Esophagus mucosa (tissue), 1 donor: ENCODE results near the gene TRAF7. TPM values are rescaled to one million over a fixed set of nuclear protein-coding genes. Genes with fewer than 3 reads are reported as not detected.
"Not testable (repeated sequence)": the region's sequence is repeated elsewhere in the genome, so short reads cannot be mapped to it uniquely, and the experiment has no call there.

ENCODE experiments used
- ATAC-seq: fragments of 200-7000 bp; cut with Tn5 transposase; one replicate; pipeline ENCODE4 v1.9.1; 2020
- total RNA-seq: library from RNA; stranded (reverse); gene quantifications from one replicate; pipeline ENCODE4 v1.2.4, GENCODE V29; 2023
- donor health status: DM: yes; HTN: yes; CAD: no.

TRAF7 gene
- 96.6 TPM for total RNA-seq

DNA sequence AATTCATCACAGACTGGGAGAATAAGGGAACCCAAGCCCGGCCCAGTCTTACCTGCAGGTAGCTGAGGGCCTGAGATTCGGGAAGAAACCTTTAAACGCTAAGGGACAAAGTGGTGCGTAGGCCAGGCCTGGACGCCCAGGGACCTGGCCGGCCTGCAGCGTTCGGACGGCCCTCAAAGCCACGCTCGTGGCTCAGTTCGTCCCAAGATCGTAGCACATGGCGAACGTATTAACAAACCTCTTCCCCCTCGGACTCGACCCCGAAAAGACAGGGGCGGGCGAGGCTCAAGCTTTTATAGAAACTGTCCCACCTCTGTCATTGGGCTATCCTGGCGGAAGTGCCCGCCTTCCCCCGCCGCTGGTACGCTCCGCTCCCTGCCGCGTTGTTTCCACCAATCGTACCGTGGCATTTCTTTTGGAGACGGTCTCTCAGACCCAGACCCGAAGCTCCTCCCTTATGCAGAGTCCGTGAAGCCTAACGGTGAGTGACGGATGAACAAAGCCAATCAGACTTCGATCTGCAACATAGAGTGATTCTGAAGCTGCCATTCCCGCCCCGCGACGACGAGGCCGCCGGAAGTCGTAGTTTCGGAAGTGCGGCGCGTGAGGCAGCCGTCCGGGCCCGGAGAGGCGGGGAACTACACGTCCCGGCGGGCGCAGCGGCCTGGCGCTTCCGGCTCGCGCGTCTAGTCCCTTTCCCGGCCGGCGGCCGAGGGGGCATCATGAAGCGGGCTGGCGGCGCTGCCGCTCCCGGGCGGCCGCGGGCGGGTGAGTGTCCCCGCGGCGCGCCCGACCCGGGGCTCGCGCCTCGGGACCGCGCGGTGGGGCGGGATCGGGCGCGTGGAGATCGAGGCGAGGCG is at the start of gene TRAF7:
Gene TRAF7, plus strand, starts transcription at position 692 of the 860 bp plus-strand sequence. CDS start 8,139 bp downstream, outside the sequence.
- peak; percentile 81 for ATAC-seq

DNA sequence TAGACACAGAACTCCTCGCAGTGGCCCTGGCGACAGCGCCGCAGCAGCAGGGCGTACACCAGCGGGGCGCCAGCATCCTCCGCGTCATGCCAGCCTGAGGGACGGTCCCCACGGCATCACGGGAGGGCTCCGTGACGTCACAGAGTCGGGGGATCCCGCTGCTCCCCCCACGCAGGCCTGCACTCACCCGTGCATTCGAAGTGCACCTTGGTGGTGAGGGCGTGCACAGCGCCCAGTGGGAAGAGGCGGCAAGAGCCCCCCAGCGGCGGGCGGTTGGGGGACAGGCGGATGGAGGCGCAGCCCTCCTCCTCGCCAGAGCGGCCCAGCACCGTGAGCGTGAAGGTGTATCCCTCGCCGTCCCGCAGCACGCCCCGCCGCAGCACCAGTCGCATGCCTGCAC is 49.4 kb upstream of the TRAF7 start:
- ATAC-seq, result not testable (repeated sequence)

DNA sequence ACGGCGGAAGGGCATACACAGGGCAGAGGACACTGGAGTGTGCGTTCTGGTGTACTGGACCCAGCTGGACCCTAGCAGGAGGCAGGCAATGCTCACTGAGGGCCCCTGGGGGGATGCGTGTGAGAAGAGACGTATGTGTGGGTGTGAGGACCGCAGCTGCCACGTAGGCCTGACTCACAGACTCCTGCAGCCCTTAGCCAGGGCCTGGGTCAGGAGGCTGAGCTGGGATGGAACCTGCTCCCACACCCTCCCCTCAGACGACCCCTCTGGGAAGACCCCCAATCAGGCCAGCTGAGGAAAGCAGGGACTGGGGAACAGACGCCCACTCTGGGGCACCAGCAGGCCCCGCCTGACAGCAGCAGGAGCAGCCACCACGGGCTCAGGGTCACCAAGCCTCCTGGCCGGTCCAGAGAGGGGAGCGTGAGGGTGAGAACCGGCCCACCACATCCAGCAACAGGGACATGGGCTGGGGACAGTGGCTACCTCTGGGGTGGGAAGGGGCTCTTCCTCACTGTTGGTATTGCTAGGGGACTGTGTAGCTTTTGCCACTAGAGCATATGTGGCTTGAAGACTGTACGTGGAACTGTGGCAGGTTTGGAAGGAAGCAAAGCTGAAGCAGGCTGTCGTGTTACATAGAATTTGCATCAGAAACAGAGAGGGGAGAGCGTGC is 48.3 kb upstream of the TRAF7 start:
- peak; percentile 6 for ATAC-seq

DNA sequence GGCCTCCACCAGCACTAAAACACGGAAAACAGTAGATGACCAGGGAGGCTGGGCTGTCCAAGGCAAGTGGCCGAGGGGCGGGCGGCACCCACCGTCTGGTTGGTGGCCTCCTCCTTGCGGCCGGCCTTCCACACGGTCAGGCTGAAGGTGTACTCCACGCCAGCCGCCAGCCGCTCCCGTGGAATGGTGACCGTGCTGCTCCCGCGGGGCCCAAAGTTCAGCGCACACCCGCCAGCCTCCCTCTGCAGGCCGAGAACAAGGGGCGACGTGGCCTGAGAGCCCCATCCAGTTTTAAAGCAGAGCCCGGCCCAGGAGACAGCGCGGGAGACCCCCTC is 47.8 kb upstream of the TRAF7 start:
- ATAC-seq, result peak; percentile 4

DNA sequence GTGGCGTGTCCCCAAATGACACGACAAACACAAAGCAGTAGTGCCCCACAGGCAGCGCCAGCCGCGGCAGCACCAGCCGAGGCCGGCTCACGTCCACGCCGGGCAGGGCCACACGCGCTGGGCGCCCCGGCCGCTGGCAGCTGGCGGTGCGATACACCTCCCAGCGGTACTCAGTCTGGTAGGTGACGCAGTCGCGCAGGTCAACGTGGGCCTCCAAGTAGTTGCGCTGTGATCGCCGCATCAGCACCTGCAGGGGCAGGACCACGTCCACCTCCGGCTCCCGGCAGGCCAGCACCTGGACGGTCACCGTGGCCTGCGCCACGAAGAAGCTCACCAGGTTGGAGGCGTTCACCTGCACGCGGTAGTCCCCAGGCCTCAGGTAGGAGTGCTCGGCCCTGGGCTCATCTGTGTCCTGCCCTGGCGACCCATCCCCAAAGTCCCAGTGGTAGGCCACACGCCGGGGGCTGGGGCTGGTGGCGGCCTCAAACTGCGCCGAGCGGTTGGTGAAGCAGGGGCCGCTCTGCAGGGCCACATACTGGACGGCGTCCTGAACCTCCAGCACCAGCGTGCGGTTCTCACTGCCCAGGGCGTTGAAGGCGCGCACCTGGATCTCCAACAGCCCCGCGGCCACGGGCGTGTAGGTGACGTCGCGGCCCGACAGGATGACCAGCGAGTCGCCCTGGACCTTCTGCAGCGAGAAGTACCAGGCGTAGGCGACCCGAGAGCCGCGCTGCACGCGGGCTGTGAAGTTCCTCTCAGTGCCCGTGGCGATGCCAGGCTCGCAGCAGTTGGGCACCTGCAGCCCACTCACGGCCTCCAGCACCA is 46.9 kb upstream of the TRAF7 start:
- peak; percentile 13 for ATAC-seq

DNA sequence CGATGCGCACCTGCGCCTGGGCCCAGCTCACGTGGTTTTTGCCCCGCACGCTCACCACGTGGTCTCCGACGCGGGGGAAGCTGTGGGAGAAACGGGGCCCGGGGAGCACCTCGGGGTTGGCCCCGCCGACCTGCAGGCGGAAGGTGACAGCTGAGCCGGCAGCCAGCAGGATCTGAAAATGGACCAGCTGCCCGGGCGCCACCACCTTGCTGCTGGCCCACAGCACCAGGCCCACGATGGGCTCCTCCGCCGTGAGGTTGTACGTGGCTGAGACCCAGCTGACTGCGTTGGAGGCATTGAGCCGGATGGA is 46.4 kb upstream of the TRAF7 start:
- ATAC-seq, result not testable (repeated sequence)

DNA sequence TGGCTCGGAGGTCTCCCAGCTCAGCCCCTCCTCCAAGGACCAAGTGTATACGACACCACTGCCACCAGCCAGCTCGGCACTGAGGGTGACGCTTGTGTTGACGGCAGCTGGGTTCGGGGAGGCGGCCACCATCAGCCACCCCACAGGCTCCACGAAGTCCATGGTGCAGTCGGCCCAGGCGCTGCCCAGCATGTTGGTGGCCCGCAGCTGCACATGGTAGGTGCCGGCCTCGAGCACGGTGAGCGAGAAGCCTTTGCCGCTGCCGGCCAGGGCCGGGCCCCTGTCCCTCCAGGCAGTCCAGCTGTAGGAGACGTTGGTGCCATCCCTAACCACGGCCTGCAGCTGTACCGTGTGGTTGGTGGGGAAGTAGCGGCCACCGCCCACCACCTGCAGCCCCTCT is 45.7 kb upstream of the TRAF7 start:
- peak; percentile 32 for ATAC-seq

DNA sequence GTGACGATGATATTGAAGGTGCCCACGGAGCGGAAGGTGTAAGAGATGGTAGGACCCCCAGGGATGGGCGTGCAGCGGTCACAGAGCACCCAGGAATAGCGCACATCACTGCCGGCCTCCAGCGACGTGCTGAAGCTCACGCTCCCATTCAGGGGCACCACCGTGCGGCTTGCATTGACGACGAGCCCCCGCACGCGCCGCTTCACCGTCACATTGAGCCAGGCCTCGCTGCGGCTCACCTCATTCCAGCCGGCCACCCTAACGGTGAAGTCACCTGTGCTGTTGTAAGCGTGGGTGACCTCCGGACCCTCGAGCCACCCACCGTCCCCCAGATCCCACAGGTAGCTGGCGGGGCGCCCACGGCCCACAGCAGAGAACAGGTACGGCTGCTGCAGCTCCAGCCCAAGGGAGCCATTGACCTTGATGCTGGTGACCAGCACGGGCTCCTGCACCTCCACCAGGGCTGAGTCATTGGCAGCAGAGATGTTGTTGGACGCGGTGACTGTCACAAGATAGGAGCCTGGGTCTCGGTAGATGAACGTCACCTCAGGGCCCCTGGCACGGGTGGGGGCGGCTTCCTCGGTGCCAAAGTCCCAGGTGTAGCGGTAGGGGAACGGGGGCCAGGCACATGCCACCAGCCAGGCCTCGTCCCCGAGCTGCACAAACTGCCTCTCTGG is 45.1 kb upstream of the TRAF7 start:
- ATAC-seq, result peak; percentile 18

DNA sequence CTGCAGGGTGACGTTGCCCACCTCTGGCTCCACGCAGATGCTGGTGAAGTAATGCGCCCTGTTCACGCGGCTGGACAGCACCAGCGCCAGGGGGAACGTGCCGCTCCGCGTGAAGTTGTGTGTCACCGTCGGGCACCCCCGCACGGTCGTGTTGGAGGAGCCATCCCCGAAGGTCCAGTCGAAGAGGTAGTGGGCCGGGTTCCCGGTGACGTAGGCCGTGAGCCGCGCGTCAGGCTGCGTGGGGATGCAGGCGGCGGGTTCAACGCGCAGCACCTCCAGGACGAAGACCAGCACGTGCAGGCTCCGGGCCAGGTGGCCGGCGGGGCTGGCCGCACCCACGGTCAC is 44.6 kb upstream of the TRAF7 start:
- peak; percentile 14 for ATAC-seq

DNA sequence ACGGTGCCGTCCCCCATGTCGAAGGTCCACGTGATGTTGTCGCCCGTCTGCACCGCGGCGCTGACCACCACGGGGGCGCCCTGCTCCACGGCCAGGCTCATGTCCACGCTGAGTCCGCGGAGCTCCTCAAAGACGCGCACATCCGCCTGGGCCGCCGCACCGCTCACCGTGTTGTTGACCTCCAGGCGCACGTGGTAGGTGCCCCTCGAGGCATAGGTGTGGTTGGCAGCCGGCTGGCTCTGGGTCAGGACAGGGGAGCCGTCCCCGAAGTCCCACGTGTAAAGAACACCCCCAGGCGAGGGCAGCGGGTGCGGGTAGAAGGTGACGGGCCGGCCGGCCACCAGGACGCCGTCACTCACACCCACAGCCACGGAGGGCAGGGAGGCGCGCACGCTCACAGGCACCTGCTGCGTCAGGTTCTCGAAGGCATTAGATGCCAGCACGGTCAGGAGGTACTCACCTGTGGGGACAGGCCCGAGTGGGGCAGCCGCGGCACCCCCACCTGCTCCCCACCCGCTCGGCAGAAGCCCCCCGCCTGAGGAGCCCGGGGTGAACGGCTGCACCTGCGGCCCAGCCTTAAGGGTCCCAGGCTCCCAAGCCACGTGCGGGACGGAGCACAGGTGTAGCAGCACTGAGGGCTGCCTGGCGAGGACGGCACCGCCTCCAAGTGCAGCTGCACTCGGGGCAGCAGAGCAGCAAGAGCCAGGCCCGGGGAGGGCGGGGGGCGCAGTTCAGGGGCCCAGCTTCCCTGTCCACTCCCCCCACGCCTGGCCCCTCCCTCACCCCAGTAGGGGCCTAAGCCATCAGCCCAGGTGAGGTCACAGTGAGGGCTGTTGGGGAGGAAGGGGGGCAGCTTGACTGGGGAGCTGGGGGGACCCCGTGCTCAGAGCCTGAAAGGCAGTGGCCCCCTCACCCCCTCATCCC is 43.9 kb upstream of the TRAF7 start:
- peak; percentile 20 for ATAC-seq

DNA sequence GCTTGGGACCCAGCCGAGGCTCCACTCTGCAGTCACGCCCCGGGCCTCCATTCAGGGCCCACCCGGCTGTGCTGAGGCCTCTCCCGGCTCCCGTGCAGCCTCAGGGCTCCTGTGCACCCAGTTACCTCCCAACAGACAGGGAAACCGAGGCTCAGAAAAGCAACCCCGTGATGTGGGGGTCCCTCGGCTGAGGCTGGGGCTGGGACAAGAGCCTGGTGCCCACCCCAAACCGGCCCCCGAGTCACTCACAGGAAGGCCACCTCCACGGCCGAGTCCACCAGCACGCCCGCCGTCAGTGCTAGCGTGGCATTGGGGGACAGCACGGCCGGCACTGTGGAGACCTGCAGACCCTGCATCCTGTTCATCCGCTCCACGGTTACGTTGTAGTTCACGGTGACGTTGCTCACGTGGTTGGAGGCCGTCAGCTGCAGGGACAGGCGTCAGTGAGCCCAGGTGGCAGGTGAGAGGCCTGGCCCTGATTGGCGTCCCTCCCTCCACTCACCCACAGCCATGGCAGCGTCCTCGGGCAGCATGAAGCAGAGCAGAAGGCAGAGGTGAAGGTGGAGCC is 43.0 kb upstream of the TRAF7 start:
- not testable (repeated sequence) for ATAC-seq

DNA sequence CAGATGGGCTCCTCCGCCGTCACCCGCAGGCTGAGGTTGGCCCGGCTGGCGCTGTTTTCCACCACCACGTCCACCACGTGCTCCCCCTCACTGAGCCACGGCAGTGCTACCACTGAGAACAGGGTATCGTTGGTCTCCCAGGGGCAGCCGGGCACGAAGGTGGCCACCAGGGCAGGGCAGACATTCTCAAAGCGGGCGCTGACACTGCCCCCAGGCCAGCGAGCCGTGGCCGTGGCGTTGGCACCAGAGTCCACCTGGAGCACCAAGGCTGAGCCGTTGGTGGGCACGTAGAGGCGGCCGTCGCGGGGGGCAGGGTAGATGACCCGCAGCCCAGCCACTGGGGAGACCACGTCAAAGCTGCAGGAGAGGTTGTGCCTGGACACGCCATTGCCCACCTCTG is 41.4 kb upstream of the TRAF7 start:
- not testable (repeated sequence) for ATAC-seq

DNA sequence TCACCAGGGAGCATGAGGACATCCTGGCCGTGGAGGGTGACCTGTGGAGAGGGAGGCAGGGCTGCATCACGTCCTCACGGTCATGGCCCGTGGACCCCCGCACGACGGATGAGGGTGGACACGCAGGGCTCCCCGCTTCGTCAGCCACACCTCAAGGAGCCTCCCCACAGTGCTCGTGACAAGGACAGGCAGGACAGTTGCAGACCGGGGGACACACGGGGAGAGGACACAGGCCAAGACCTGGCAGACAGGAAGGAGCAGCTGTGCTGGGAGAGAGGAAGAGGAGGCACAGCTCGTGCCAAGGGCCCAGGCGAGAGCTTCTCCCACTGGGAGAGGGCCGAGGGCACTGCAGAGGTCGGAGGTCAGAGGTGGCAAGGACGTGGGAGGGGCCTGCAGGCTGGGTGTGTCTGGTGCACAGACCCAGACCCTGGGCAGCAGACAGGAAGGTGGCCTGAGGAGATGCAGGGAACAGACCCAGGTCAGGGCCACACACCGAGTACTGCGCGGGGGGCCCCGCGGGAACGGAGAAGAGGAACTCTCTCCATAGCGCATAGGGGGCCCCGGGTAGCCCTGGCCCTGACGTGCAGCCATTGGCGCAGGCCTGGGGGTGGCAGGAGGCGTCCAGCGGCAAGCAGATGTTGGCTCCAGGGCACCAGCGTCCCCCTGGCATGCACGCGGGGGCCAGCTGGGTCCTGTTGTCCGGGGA is 40.5 kb upstream of the TRAF7 start:
- ATAC-seq, result not testable (repeated sequence)

DNA sequence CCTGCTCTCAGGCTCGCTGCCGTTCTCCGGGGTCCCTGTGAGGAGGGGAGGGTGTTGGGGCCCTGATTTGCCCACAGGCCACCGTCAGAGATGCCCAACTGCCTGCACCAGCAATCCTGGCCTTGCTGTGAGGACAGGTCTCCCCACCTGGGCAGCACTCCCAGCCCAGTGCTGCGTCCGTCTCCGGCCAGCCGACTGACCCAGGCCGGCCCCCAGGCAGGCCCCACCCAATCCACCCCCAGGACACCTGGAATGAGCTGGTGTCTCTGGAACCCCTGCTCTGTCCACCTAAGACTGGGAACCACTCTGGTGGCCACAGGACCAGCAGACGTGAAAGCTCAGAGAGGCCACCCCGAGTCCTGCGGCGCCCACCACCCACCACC is 40.0 kb upstream of the TRAF7 start:
- no peak for ATAC-seq

DNA sequence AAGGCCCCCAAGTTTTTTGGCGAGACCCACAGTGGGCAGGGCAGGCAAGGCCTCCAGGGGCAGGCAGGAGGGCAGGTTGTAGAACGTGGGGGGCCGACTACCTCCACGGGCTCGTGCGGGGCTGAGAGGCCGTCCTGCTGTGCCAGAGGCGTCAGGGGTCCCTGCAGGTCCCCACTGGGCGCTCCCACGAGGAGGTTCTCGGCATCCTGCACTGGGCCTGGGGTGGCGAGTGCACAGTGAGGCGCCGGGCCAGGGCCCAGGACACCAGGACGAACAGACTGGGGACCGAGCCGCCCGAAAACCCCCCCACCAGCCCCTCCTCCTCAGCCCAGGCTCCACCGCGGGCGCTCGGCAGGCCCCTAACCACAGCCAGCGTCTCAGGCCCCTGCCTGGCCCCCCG is 39.2 kb upstream of the TRAF7 start:
- not testable (repeated sequence) for ATAC-seq

DNA sequence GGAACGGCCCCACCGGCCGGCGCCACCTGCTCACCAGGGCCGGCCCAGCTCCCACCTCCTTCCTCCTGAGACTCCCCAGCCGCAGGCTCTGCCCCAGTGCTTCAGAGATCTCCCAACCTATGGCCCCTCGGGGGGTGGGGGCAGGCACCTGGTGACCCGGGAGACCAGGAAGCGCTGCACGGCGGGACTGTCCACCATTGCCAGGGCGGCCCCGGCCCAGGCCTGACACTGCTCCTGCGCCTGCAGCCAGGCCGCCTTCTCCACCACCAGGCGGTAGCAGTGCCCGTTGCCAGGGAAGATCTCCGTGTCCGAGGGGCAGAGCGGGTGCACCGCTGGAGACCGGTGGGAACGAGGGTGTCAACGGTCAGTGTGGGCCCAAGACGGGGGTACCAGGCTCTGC is 38.2 kb upstream of the TRAF7 start:
- ATAC-seq, result not testable (repeated sequence)

DNA sequence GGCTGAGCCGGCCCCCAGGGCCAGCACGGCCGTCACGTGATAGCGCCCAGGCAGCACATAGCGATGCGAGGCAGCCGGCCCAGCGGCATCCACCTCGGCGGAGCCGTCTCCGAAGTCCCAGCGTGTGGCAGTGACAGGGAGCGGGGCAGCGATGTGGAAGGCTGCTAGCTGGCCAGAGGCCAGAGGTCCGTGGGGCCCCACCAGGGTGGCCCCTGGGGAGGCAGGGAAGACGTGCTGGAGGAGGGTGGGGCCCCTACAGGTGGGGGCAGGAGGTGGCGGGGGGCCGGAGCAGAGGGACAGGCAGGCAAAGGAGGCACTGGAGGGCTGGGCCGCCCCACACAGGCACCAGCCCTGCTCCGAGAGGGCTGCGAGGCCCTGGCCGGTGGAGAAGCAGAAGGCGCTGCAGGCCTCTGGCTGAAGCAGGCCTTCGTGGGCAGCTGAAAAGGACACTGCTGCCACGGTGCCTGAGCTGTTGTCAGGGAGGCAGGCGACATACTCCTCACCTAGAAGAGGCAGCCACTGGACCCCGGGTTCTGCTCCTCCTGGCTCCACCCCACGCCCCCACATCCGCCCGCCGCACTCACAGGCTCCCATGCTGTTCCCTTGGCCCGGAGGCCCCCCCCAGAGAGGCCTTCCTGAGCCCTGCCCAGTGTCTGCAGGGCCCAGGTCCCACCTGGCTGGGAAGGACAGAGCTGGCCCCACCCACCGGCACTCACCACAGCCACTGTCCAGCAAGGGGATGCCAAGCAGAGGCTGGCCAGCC is 37.4 kb upstream of the TRAF7 start:
- not testable (repeated sequence) for ATAC-seq

DNA sequence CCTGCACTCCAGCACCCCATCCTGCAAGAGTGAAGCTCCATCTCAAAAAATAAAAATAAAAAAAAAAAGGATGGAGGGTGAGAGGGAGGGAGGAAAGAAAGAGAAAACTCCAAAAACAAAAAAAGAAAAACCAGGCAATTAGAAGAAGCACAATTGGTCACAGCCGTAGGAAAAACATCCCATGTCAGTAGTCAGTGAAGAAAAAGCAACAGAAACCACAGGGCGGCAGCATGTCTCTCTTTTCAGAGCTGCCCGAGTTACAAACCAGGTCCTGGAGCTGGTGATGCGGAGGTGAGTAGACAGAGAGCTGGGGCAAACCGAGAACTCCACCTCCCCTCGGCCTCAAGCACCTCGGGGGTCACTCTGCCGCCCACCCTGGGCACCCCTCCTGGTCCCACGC is 34.3 kb upstream of the TRAF7 start:
- ATAC-seq, result peak; percentile 35

DNA sequence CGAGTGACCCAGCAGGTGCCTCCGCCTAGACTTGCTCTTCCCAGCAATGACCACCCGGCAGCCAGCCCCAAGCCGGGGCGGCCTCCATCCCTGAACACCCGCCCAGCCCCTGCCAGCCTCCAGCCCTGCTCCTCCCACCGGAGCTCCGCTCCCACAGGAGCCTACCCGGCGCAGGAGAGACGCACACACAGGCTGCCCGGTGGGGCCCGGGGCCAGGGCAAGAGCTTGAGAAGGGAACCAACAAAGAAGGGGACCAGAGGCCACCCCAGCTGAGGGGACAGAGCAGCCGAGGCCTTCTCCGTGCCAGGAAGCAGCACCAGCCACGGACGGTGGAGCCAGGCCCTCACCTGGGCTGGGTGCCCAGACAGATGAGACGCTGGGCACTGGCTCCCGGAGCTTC is 33.7 kb upstream of the TRAF7 start:
- ATAC-seq, result peak; percentile 11

DNA sequence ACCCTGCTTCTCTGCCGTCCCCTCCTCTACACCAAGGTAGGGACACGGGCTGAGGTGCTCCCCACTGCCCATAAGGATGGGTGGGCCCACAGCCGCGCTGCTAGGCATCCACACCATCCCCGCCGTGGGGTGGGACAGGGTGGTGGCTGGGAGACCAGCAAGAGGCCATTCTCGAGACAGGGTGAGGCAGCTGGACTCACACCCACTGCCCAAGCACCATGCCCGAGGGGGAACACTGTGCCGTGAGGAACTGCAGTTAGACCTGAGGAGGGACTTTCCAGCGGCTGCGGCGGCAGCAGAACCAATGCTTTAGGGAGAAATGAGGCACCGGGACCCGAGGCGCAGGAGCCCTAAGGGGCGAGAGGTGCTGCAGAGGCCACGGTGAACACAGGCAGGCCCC is 33.2 kb upstream of the TRAF7 start:
- ATAC-seq, result no peak
